Neural cell (in vitro differentiated cells): ENCODE measurements around the gene ISY1. TPM values are rescaled to one million over a fixed set of nuclear protein-coding genes. Genes with fewer than 3 reads are reported as not detected.
"Not testable (repeated sequence)": the region's sequence is repeated elsewhere in the genome, so short reads cannot be mapped to it uniquely, and the experiment has no call there.

ENCODE experiments used
- H2AFZ ChIP-seq: fragments of 200-600, 300-800 bp; sonication (generic), shearing (Covaris generic); 2 replicates; pipeline ENCODE4 v1.6.0; 2014; ENCODE audit warnings: low read depth, mild to moderate bottlenecking, antibody characterized with exemption, low read length, moderate library complexity
- H3F3A ChIP-seq: fragments of 200-600 bp; shearing (Covaris generic); 2 replicates; pipeline ENCODE4 v1.6.1; 2016; ENCODE audit warnings: mild to moderate bottlenecking, moderate library complexity, mixed read lengths, antibody characterized with exemption, low read length; ENCODE audit not compliant: insufficient read depth, poor library complexity, severe bottlenecking
- H3K27ac ChIP-seq: fragments of 200-600, 300-800 bp; sonication (generic), shearing (Covaris generic); 2 replicates; pipeline ENCODE4 v1.5.1; 2014; ENCODE audit warnings: mild to moderate bottlenecking, low read length, moderate library complexity
- H3K27me3 ChIP-seq: fragments of 300-800, 200-600 bp; sonication (generic), shearing (Covaris generic); 2 replicates; pipeline ENCODE4 v1.6.0; 2014; ENCODE audit warnings: mild to moderate bottlenecking, low read depth, low read length, moderate library complexity; ENCODE audit not compliant: insufficient read depth
- H3K36me3 ChIP-seq: fragments of 300-800, 200-600 bp; sonication (generic), shearing (Covaris generic); 2 replicates; pipeline ENCODE4 v1.5.1; 2014; ENCODE audit warnings: mild to moderate bottlenecking, antibody characterized with exemption, low read length, moderate library complexity; ENCODE audit not compliant: insufficient read depth
- H3K4me2 ChIP-seq: fragments of 300-800, 200-600 bp; sonication (generic), shearing (Covaris generic); 2 replicates; pipeline ENCODE4 v1.6.0; 2014; ENCODE audit warnings: mild to moderate bottlenecking, low read length
- H3K4me3 ChIP-seq: fragments of 300-800, 200-600 bp; sonication (generic), shearing (Covaris generic); 2 replicates; pipeline ENCODE4 v1.5.1; 2014; ENCODE audit warnings: mild to moderate bottlenecking, low read length, moderate library complexity
- H3K79me2 ChIP-seq: fragments of 200-600 bp; shearing (Covaris generic); replicated peaks from 2 replicates; pipeline ENCODE4 v1.6.0; 2014; ENCODE audit warnings: mild to moderate bottlenecking, low read length, moderate library complexity; ENCODE audit not compliant: insufficient read depth
- H3K9ac ChIP-seq: fragments of 300-800, 200-600 bp; sonication (generic), shearing (Covaris generic); 2 replicates; pipeline ENCODE4 v1.6.1; 2016; ENCODE audit warnings: mild to moderate bottlenecking, low read length, mixed read lengths
- H3K9me2 ChIP-seq: fragments of 200-600 bp; shearing (Covaris generic); 2 replicates; pipeline ENCODE4 v1.6.1; 2016; ENCODE audit warnings: mild to moderate bottlenecking, low read length, mixed read lengths; ENCODE audit not compliant: insufficient read depth
- H3K9me3 ChIP-seq: fragments of 200-600, 300-800 bp; sonication (generic), shearing (Covaris generic); 2 replicates; pipeline ENCODE4 v1.6.1; 2016; ENCODE audit warnings: mild to moderate bottlenecking, mixed run types, low read length, moderate library complexity, mixed read lengths
- H4K20me1 ChIP-seq: fragments of 200-600 bp; shearing (Covaris generic); 2 replicates; pipeline ENCODE4 v1.6.1; 2016; ENCODE audit warnings: mild to moderate bottlenecking, mixed run types; ENCODE audit not compliant: insufficient read depth
- EP300 ChIP-seq: fragments of 450-650 bp; conservative IDR thresholded peaks from 2 replicates; pipeline ENCODE4 v1.6.1; 2014; ENCODE audit warnings: antibody characterized with exemption, mild to moderate bottlenecking, moderate library complexity; ENCODE audit not compliant: poor library complexity, severe bottlenecking
- EZH2 ChIP-seq: fragments of 200-600, 300-800 bp; shearing (Covaris generic), sonication (generic); IDR thresholded peaks from 2 replicates; pipeline ENCODE4 v1.6.1; 2014; ENCODE audit warnings: antibody characterized with exemption, low read length, borderline replicate concordance, mild to moderate bottlenecking; ENCODE audit not compliant: insufficient read depth, poor library complexity, severe bottlenecking
- MXI1 ChIP-seq: fragments of 450-650 bp; conservative IDR thresholded peaks from 2 replicates; pipeline ENCODE4 v1.6.1; 2014; ENCODE audit warnings: antibody characterized with exemption, mild to moderate bottlenecking; ENCODE audit not compliant: poor library complexity, severe bottlenecking
- POLR2AphosphoS5 ChIP-seq: IDR thresholded peaks from 2 replicates; pipeline ENCODE4 v1.6.1; 2012
- RAD21 ChIP-seq: fragments of 450-650 bp; conservative IDR thresholded peaks from 2 replicates; pipeline ENCODE4 v1.6.1; 2014; ENCODE audit warnings: antibody characterized with exemption, mild to moderate bottlenecking, moderate library complexity
- SMC3 ChIP-seq: fragments of 450-650 bp; conservative IDR thresholded peaks from 2 replicates; pipeline ENCODE4 v1.6.1; 2014; ENCODE audit warnings: antibody characterized with exemption, mild to moderate bottlenecking, moderate library complexity; ENCODE audit not compliant: poor library complexity
- TAF1 ChIP-seq: IDR thresholded peaks from 2 replicates; pipeline ENCODE4 v1.6.1; 2012; ENCODE audit warnings: low read depth
- polyA plus RNA-seq: library from polyadenylated mRNA; depleted of rRNA; stranded (reverse); fragments of >200 nt; gene quantifications from 2 replicates; pipeline ENCODE4 v1.2.3, GENCODE V29; 2014
- TF ChIP-seq, protein P1 (sequence below): fragments of 450-650 bp; IDR thresholded peaks from 2 replicates; pipeline ENCODE4 v1.5.1; 2014; ENCODE audit warnings: antibody characterized with exemption, mild to moderate bottlenecking, moderate library complexity; ENCODE audit not compliant: poor library complexity, severe bottlenecking
- TF ChIP-seq, protein P2 (sequence below): IDR thresholded peaks from 2 replicates; pipeline ENCODE4 v1.6.1; 2012; ENCODE audit warnings: borderline replicate concordance

ISY1 gene
- polyA plus RNA-seq, 1 donor from 2014 or later, result 23.3 TPM

DNA sequence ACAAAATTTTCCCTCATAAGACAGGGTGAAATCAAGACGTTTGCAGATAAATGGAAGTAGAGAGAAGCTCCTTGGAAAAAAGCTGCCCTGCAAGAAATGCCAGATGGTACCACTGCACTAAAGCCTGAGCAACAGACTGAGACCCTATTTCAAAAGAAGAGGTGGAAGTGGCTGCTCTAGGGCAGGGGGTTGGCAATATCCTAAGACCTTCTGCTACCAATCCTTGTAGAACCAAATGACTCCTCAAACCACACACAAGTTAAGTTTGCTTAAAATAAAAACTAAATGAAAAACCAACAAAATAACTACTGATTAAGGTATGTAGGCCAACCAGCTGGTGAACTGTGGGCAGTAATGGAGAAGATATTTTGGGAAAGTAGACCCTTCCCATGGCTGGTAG lies 60.6 kb downstream of the ISY1 start:
- Histone ChIP-seq H4K20me1 (no peaks in the 10 kb centered on the region), H3K4me2 (no peak overlapping the region), H3K4me3 (no peak overlapping the region), H3K79me2 (no peaks in the 10 kb centered on the region), H3K9me3 (no peaks in the 10 kb centered on the region), H3F3A (no peaks in the 10 kb centered on the region), H3K9me2 (no peaks in the 10 kb centered on the region), H3K27ac (no peak overlapping the region), H3K27me3 (no peaks in the 10 kb centered on the region), H2AFZ (no peak overlapping the region), H3K36me3 (no peaks in the 10 kb centered on the region), H3K9ac (no peak overlapping the region)
- no peak for TF ChIP-seq EP300
- no peak for TF ChIP-seq EZH2
- no peak for TF ChIP-seq RAD21
- no peak for TF ChIP-seq POLR2AphosphoS5
- TF ChIP-seq MXI1, result no peak
- TF ChIP-seq SMC3, result no peak
- TF ChIP-seq, protein P1, sequence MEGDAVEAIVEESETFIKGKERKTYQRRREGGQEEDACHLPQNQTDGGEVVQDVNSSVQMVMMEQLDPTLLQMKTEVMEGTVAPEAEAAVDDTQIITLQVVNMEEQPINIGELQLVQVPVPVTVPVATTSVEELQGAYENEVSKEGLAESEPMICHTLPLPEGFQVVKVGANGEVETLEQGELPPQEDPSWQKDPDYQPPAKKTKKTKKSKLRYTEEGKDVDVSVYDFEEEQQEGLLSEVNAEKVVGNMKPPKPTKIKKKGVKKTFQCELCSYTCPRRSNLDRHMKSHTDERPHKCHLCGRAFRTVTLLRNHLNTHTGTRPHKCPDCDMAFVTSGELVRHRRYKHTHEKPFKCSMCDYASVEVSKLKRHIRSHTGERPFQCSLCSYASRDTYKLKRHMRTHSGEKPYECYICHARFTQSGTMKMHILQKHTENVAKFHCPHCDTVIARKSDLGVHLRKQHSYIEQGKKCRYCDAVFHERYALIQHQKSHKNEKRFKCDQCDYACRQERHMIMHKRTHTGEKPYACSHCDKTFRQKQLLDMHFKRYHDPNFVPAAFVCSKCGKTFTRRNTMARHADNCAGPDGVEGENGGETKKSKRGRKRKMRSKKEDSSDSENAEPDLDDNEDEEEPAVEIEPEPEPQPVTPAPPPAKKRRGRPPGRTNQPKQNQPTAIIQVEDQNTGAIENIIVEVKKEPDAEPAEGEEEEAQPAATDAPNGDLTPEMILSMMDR, result no peak
- TF ChIP-seq TAF1, result no peak

DNA sequence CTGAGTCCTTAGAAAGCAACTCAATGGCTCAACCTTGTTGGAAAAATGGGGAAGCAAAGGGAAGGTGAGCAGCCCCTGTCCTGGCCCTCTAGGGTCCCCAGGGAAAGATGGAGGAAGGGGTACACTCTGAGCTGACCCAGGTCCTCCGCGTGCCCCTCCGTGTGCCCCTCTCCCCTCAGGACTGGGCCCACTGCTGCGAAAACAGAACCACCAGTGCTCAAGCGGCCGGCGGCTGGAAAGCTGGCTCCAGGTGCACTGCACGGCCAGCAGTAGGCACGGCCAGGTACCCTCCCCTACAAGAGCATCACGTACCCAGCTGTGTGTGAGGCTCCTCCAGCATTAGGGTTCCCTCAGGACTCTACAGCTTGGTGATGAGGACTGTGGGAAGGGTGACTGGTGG lies 65.6 kb downstream of the ISY1 start:
- Histone ChIP-seq H3F3A (no peaks in the 10 kb centered on the region), H3K79me2 (no peaks in the 10 kb centered on the region), H3K27ac (no peak overlapping the region), H4K20me1 (no peaks in the 10 kb centered on the region), H3K9me3 (no peaks in the 10 kb centered on the region), H3K36me3 (no peaks in the 10 kb centered on the region), H3K9ac (no peak overlapping the region), H2AFZ (no peak overlapping the region), H3K4me3 (no peak overlapping the region), H3K27me3 (no peaks in the 10 kb centered on the region), H3K9me2 (no peaks in the 10 kb centered on the region), H3K4me2 (no peak overlapping the region)
- TF ChIP-seq POLR2AphosphoS5, result no peak
- TF ChIP-seq TAF1, result no peak
- TF ChIP-seq, protein P2, sequence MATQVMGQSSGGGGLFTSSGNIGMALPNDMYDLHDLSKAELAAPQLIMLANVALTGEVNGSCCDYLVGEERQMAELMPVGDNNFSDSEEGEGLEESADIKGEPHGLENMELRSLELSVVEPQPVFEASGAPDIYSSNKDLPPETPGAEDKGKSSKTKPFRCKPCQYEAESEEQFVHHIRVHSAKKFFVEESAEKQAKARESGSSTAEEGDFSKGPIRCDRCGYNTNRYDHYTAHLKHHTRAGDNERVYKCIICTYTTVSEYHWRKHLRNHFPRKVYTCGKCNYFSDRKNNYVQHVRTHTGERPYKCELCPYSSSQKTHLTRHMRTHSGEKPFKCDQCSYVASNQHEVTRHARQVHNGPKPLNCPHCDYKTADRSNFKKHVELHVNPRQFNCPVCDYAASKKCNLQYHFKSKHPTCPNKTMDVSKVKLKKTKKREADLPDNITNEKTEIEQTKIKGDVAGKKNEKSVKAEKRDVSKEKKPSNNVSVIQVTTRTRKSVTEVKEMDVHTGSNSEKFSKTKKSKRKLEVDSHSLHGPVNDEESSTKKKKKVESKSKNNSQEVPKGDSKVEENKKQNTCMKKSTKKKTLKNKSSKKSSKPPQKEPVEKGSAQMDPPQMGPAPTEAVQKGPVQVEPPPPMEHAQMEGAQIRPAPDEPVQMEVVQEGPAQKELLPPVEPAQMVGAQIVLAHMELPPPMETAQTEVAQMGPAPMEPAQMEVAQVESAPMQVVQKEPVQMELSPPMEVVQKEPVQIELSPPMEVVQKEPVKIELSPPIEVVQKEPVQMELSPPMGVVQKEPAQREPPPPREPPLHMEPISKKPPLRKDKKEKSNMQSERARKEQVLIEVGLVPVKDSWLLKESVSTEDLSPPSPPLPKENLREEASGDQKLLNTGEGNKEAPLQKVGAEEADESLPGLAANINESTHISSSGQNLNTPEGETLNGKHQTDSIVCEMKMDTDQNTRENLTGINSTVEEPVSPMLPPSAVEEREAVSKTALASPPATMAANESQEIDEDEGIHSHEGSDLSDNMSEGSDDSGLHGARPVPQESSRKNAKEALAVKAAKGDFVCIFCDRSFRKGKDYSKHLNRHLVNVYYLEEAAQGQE, result no peak
- TF ChIP-seq, protein P1, result no peak
- no peak for TF ChIP-seq RAD21
- no peak for TF ChIP-seq EZH2
- TF ChIP-seq EP300, result no peak
- no peak for TF ChIP-seq SMC3
- TF ChIP-seq MXI1, result no peak

DNA sequence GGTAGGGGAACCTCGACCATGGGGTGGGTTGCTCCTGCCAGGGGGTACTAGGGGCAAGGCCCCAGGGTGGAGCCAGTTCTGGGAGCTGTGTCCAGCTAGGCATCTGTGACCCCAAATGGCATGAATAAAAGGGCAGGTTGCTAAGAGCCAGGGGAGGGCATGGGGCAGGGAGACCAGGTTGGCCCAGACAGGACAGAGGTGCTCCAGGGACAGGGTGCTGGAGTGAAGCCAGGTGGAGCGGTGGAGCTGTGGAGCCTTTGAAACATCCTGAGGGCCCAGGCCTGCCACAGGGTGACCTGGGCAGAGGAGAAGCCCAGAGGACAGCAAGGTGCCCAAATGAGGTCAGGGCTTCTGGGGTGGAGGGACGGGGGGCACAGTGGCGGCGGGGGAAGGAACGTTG lies 72.6 kb downstream of the ISY1 start:
- H3K27me3 ChIP-seq, H3K9me3 ChIP-seq, H3K36me3 ChIP-seq, H3K9ac ChIP-seq, H3K4me3 ChIP-seq, H3K4me2 ChIP-seq, H3K79me2 ChIP-seq, H2AFZ ChIP-seq, H3K9me2 ChIP-seq, H4K20me1 ChIP-seq, H3F3A ChIP-seq, H3K27ac ChIP-seq: not testable (repeated sequence)

DNA sequence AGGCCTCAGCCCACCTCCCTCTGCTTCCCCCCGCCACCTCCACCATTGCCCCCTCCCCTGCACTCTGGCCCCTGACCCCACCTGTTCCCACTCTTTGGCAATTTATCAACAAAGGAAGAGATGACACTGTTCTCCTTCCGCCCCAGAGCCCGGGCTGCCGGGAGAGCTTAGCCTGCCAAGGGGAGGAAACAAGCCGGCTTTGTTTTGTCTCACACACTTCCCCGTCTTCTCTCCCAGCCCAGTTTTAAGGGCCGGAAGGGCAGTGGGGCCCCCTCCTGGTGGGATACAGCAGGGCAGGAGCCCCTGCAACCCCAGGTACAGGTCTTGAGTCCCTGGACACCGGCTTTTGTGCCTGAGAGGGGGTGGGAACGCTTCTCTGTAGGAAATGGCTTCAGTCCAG lies 73.0 kb downstream of the ISY1 start:
- not testable (repeated sequence) for H3K9me2 ChIP-seq, H3K27me3 ChIP-seq, H3K36me3 ChIP-seq, H3K4me3 ChIP-seq, H3K9ac ChIP-seq, H3K27ac ChIP-seq, H3K79me2 ChIP-seq, H2AFZ ChIP-seq, H3K4me2 ChIP-seq, H3K9me3 ChIP-seq, H4K20me1 ChIP-seq, H3F3A ChIP-seq
